GM21737 (cell line): ENCODE measurements around the gene LEP.

ENCODE experiments used
- ATAC-seq: cut with Tn5 transposase; IDR thresholded peaks from one replicate; pipeline ENCODE4 v1.9.1; 2021; ENCODE audit warnings: mild to moderate bottlenecking, moderate library complexity; ENCODE audit not compliant: unreplicated experiment

Gene LEP

DNA sequence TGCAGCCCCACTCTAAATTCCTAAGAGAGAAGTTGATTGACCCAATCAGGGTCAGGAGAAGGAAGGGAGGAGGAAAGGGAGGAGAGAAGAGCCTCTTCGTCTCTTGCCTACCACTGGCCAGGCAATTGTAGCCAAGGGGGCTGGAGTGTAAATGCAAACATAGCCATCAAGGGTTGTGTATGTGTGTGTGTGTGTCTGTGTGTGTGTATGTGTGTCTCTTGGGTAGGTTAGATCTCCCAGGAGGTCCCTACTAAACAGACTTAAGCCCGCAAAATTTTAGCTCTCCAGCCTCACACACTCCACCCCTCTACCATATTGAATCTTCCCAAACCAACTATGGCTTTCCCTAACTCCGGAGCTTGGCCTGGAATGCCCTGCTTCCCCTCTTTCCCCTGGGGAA lies 3.8 kb downstream of the LEP start:
- ATAC-seq: no peak

DNA sequence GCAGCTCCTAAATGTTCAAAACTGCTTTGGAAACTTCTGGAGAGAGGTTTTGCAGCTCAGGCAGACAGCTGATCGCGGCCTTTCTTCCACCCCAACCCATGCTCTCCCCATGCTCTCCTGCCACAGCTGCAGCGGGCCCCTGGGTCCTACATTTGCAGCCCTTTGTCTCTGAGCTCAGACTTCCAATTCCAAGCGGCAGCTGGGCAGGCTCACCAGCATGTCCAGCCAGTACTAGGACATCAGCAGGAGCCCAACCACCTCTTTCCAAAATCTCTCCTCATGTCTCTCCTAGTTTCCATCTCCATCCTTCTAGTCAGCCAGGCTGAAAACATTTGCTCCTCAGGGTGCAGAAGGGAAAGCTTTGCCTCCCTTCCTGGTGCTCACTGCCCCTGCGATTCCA lies 6.0 kb downstream of the LEP start:
- ATAC-seq: no peak

DNA sequence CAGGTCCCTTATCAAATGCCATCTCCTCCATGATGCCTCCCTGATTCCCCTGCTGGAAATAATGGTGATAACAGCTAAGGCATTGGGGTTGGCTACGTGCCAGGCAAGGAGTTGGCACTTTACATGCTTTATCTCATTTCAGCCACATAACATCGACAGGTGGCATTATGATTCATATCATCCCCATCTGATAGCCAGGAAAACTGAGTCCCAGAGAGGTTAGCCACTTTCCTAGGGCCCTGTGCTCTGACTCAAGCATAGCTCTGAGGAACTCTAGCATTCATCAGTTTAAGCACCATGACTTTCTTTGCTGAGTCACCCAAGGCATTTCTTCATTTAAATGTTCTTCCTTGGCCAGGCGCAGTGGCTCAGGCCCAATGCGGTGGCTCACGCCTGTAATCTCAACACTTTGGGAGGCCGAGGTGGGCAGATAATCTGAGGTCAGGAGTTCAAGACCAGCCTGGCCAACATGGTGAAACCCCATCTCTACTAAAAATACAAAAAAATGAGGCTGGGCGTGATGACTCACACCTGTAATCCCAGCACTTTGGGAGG lies 6.6 kb downstream of the LEP start:
- no peak for ATAC-seq

DNA sequence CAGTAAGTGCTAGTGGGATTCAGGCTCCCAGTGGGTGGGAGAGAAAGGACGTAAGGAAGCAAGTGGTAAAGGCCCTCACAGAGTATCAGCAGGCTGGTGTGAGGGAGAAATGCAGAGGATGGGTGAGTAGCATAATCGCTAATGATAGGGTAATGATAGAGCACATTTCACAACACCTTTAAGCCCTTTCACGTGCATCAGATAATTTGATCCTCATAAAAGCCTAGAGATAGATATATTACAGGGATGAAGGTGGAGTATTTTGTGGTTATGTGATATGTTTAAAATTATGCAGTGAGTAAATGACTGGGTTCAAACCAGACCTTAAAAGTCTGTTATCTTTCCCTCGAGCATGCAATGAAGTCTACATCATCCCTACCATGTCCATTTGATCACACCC lies 10.3 kb downstream of the LEP start:
- ATAC-seq: no peak

DNA sequence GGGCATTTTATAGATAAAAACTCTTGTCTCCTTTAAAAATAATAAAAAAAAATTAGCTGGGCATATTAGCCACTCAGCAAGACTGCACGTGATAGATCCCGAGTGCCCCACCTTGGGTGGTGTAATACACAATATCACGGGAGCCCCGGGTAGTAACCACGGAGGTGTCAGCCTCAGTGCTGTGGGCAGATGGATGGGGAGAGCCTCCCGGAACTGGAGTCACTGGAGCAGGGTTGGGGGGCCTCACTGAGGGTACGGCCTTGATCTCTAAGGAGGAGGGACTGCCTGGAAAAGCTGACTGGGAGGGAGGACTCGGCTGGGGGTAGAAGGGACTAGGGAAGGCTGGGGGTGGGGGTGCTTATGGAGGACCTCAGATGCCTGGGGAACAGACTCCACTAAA lies 12.6 kb downstream of the LEP start:
- ATAC-seq: no peak

DNA sequence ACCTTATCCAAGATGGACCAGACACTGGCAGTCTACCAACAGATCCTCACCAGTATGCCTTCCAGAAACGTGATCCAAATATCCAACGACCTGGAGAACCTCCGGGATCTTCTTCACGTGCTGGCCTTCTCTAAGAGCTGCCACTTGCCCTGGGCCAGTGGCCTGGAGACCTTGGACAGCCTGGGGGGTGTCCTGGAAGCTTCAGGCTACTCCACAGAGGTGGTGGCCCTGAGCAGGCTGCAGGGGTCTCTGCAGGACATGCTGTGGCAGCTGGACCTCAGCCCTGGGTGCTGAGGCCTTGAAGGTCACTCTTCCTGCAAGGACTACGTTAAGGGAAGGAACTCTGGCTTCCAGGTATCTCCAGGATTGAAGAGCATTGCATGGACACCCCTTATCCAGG lies 13.4 kb downstream of the LEP start:
- no peak for ATAC-seq

DNA sequence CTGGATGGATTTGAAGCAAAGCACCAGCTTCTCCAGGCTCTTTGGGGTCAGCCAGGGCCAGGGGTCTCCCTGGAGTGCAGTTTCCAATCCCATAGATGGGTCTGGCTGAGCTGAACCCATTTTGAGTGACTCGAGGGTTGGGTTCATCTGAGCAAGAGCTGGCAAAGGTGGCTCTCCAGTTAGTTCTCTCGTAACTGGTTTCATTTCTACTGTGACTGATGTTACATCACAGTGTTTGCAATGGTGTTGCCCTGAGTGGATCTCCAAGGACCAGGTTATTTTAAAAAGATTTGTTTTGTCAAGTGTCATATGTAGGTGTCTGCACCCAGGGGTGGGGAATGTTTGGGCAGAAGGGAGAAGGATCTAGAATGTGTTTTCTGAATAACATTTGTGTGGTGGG lies 14.2 kb downstream of the LEP start:
- ATAC-seq: no peak

DNA sequence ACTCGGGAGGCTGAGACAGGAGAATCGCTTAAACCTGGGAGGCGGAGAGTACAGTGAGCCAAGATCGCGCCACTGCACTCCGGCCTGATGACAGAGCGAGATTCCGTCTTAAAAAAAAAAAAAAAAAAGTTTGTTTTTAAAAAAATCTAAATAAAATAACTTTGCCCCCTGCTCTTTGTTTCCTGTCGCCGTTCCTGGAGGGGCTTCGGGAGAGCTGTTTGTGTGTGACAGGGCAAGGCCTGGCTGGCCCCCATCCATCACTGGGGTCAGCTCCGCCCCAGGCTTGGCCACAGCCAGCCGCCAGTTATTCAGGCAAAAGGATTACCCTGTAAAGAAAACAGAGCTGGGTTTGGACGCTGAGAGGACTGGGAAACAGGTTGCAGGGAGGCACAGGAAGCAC lies 16.4 kb downstream of the LEP start:
- no peak for ATAC-seq

DNA sequence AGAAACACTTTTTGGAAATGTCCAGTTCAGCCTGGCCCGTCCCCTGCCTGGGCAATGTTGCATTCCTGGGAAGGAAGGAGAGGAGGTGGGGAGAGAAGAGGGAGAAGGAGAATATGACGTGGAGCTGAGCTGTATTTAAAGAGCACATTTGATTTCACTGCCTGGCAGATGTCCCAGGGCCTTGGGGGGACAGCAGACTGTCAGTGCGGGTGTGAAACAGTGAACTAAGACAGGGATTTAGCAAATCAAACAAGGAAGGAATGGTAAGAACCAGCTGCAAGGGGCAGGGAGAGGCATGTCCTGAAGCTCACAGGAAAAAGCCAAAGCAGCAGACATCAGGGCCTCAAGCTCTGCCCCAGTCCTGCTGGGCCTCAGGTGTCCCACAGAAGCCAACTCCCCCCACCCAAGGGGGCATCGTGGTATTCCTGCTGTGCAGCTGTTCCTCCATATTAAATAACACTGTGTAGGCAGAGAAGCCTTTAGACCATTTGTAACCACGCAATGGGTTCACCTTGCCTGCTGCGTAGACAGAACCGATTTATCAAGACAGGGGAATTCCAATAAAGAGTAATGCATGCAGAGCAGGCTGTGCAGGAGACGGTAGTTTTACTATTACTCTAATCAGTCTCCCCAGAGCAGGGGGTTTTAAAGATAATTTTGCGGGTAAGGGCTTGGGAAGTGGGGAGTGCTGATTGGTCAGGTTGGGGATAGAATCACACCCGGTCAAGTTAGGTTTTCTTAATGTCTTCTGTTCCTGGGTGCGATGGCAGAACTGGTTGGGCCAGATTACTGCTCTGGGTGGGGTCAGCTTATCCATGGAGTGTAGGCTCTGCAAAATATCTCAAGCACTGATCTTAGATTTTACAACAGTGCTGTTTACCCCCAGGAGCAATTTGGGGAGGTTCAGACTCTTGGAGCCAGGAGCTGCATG lies 18.3 kb downstream of the LEP start:
- no peak for ATAC-seq

DNA sequence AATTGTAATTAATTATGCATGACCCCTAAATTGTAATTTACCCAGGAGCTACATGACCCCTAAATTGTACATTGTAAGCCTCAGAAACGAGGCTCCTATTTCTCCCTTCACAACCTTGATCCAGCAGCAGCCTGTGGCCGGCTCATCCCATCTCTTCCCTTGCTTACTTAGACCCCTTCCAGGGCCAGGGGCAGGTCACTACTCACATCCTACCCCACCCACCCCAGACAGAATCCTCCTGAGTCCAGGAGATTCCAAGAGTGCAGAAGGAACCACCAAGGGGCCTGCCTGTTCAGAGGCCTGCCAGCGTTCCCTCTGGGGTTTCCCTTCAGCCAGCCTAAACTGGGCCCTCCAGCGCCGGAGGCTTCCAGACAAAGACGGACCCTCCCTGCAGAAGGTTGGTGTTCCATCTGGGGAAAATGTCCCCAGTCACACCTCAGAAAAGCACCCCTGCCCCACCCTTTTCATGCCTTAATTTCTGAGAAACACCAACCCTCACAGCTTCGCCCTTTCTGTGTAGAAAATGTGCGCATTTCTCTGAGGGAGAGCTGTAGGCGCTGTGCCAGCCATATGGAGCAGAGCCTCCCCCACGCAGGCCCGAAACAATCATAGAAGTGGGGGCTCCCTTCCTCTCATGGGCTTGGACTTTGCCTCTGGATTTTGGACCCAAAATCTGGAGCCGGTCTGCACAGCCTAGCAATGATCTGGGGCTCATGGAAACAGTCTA lies 19.2 kb downstream of the LEP start:
- no peak for ATAC-seq

DNA sequence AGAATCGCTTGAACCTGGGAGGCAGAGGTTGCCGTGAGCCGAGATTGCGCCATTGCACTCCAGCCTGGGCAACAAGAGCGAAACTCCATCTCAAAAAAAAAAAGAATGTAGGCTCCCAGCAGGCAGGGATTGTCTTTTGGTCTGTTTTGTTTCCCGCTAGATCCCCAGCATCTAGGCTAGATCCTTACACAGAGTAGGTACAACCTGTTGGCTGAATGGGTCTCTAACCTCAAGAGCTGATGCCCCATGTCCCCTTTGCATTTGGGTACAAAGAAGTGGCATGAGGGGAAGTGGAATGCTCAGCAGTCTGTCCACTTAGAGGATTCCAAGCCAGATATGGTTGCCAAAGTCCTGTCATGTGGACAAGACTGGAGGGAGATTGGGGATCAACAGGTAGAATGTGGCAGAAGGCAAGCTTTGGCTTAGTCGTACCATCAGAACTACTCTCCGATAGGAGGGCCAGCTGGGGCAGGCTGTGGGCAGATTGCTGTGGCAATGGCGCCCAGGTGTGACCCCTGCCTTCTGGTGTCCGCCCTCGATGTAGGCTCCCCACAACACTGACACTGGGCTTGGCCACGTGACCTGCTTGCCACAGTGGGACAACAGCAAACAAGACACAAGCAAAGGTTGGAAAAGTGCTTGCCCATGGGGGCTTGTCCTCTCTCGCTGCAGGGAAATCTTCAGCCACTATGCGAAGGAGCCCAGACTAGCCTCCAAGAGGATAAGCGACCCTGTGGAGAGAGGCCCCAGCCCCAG lies 21.4 kb downstream of the LEP start:
- ATAC-seq: no peak

DNA sequence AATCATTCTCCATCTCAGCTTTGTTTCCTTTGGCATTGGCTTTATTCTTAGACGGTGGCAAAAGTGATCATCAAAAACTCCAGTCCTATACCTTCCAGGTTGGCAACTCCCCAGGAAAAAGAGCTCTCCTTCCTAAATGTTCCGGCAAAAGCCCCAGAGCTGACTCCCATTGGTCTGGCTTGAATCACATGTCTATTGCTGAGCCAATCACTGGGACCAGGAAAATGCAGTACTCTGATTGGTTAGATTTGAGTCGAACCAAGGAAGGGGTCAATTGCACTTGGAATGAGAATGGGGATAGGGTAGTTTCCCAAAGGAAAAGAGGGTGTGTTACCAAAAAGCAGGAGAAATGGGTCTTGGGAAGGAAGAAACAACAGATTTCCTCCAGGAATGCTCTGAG lies 22.3 kb downstream of the LEP start:
- no peak for ATAC-seq

DNA sequence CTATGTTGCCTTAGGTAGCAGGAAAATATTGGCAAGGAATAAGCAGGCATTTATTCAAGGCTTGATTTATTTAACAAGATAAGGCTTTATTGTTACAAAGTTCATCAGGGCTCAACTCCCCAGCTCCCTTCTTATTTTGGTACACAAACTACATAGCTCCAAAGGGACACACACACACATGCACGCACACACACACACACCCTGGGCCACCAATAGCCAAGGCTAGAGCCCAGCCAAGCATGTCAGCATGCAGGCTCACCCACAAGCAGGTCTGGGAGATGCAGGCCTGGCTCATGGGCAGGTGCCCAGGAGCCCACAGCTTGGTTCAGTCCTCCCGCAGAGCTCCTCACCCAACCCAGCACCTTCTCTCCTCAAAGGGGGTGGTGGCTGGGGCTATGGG lies 23.4 kb downstream of the LEP start:
- no peak for ATAC-seq

DNA sequence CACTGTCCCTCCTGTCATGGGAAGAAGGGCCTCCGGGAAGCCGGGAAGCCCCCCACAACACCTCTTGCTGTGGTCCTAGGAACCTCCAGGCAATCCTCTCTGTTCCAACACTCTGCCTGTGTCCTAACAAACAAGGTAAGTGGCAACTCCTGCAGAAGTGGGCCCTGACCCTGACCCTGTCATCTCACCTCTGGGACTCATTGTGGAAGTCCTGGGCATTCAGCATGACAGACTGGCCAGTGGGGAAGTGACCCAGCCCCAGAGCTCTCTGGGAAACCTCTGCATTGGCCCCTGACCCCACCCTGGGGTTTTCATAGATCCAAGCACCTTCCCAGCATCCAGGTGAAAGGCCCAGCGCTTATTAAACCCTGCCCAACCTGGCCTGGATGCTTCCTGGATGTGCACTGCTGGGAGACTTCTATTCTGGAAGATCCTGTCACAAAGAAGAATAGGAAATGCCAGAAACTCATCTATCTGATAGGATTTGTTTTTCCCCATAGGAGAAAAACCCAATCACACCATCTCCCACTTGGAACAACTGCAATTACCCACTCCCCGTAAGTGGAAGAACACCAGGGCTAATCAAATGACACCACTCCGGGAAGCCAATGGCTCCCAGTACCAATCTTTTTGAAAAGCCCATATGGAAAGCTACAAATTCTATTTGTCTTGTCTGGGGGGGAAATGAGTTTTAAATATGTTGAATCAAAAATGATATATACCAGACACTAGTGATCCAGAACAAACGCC lies 24.3 kb downstream of the LEP start:
- ATAC-seq: no peak

DNA sequence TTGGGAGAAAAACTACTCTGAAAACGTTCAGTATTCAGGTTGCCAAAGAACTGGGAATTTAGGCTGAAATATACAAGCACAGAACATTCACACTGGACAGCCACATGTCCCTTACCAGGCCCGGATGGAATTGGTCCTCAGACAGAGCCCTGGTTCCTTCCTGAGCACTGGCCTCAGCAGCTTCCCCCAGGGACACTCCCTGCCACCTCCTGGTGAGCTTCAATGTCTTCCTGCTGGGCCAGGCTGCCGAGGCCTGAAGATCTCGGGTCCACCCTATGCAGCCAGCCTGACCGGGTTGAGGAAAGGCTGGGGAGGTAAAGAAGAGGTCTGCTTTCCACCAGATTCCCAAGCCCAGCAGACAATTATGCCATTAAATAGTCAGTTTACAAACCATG lies 24.8 kb downstream of the LEP start:
- ATAC-seq: no peak

DNA sequence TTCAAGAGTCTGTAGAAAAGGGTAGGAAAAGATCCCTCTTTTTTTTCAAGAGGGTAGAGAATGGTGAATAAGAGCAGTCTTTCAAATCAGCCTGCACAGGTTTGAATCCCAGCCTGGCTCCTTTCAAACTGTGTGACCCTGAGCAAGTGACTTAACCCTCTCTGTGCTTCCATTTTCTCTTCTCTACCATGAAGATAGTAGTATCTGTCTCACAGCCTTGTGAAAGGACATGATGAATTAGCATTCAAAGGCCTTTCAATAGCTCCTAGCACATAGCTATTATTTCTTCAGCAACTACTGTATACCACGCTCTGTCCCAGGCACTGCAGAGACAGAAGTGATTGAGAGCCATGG lies 25.4 kb downstream of the LEP start:
- ATAC-seq: no peak

DNA sequence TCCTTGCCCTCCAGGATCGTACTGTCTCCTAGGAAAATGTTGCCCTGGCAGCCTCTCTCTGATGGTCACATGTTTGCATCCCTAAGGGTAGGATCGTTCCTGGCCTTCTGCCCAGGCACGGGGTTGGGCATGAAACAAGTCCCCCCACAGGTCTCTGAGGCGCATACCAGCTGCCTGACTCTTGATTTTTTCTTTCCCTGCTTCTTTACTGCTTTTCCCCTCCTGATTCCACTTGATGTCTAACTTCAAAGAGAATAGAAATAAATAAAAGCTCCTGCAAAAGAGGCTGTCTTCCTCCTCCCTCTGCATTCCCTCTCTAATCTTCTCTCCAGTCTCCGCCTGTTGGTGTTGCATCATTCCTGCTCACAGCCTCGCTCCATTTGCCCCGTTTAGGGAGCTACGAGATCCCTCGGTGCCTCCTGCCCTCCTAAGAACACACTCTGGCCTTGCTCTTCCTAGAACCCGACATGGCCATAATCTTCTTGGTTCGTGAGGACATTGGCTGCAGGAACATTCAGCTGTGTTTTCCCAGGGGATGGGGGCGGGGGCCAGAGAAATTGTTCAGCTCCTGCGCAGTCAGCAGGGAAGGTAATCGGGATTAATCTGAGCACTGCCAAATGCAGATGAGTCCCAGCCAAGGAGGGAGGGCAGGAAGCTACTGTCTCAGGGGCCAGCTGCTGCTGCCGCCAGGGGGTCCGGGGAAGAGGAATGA lies 26.0 kb downstream of the LEP start:
- no peak for ATAC-seq

DNA sequence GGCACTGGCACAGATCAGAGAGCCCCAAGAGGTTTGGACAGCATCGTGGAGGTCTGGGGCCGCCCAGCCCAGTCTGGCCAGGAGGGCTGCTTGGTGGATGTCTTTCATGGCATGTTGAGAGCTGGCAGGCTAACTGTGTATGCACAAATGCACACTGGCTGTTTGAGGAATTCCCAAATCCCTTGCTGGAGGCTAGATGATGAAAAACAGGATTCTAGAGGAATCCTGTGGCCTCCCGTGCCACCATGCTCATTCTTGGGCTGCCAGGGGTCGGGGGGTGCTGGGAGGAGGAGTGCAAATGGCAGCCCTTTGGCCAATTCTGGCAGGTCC lies 26.5 kb downstream of the LEP start:
- ATAC-seq: no peak

DNA sequence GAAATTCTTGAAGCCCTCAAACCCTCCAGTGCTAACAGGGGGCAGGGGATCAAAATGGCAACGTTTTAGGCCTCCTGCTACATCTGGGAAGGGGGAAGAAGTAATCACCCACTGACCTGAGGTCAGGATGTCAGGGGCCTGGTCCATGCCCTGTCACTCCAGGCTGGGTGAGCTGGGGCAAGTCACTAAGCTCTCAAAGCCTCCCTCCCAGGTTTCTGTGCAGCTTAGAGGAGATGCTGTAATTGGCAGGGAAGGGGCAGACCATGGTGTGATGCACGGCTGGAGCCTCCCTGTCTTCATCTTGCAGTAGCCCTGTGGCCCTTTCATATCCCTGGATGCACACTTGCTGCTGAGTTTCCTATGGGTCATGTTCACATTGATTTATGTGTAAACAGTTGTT lies 27.2 kb downstream of the LEP start:
- ATAC-seq: no peak

DNA sequence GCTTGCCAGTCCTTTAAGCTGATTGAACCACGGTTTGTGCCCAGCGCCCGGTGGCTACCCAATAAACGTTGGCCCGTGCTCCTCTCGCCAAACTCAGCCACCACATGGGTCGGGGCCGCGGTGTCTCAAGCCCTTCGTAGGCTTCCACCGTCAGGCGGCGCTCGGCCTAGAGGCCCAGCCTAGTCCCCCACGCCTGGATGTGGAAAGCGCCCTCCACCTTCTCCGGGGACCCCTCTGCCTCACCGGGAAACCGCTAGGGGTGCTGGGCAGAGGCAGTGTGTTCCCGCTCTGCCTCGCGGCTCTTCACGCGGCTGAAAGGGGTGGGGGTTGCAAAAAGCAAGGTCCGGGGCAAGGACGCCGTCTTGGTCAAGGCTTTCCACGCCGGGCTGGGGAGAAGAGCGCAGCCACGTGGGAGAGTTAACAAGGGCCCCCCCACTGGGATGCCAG lies 29.8 kb downstream of the LEP start:
- no peak for ATAC-seq
